Activated T-cell treated with anti-CD3 and anti-CD28 coated beads, Interleukin-2, amount 50 U/mL, for 72 hours (primary cell): ENCODE results near the gene PNPLA1. TPM values are rescaled to one million over a fixed set of nuclear protein-coding genes. Genes with fewer than 3 reads are reported as not detected.

Experiments
- ATAC-seq, 2 donors: fragments of 150-1000 bp; cut with Tn5 transposase; replicated peaks in 1 of 2; 2 replicates each; pipeline ENCODE4 v1.10.0; 2021; ENCODE audit warnings: moderate library complexity in 2 of 2, mild to moderate bottlenecking in 1 of 2
- DNase-seq, 2 donors: peaks; one replicate each; pipeline ENCODE4 v3.0.0; 2021 to 2022; ENCODE audit warnings: mixed read lengths in 1 of 2
- H3K27ac Mint-ChIP-seq: one replicate; pipeline ENCODE4 v1.8.0; 2022; ENCODE audit warnings: mild to moderate bottlenecking, moderate library complexity, mixed read lengths
- H3K27me3 Mint-ChIP-seq: one replicate; pipeline ENCODE4 v1.8.0; 2022; ENCODE audit warnings: low read depth, mixed read lengths
- H3K36me3 Mint-ChIP-seq, 2 donors: one replicate each; pipeline ENCODE4 v1.8.0; 2022; ENCODE audit warnings: mixed read lengths in 2 of 2, mild to moderate bottlenecking in 1 of 2; ENCODE audit not compliant: insufficient read depth in 2 of 2
- H3K4me1 Mint-ChIP-seq: one replicate; pipeline ENCODE4 v1.8.0; 2022; ENCODE audit warnings: low read depth, mixed read lengths
- H3K4me3 Mint-ChIP-seq, 2 donors: one replicate each; pipeline ENCODE4 v1.8.0; 2022; ENCODE audit warnings: mild to moderate bottlenecking in 2 of 2, mixed read lengths in 2 of 2, moderate library complexity in 2 of 2
- H3K9me3 Mint-ChIP-seq, 2 donors: one replicate each; pipeline ENCODE4 v1.8.0; 2022; ENCODE audit warnings: mixed read lengths in 2 of 2
- total RNA-seq, 2 donors: library from RNA; stranded (reverse); gene quantifications; one replicate each; pipeline ENCODE4 v1.2.3, GENCODE V29; 2022

PNPLA1 gene
- total RNA-seq, 2 donors from 2014 or later = not detected

DNA sequence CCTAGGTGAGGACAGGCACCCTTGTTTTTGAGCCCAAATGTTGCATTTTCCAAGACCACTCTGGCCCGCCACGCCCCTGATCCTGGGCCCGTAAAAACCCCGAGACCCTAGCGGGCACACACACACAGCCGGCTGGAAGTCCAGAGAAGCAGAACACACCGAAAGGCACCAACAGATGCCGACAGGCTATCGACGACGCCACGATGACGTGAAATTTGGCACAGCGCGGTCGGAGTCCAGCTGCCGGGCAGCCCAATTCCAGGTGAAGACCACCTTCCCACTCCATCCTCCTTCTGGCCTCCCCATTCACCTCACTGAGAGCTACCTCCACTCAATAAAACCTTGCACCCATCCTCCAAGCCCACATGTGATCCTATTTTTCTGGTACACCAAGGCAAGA, 34.0 kb upstream of the PNPLA1 start:
- DNase-seq = no peak
- ATAC-seq = no peak
- no peak overlapping the region for H3K4me3 Mint-ChIP-seq
- H3K36me3 Mint-ChIP-seq = peaks cover 0 to 2% of the 10 kb centered on the region in 2 donors
- H3K9me3 Mint-ChIP-seq = no peaks in the 10 kb centered on the region
- no peak overlapping the region for H3K27ac Mint-ChIP-seq
- no peaks in the 10 kb centered on the region for H3K27me3 Mint-ChIP-seq
- no peaks in the 10 kb centered on the region for H3K4me1 Mint-ChIP-seq

GRCh38 chr6:36239774-36240173, 30.1 kb upstream of the PNPLA1 start:
- H3K36me3 Mint-ChIP-seq = no peaks in the 10 kb centered on the region

DNA sequence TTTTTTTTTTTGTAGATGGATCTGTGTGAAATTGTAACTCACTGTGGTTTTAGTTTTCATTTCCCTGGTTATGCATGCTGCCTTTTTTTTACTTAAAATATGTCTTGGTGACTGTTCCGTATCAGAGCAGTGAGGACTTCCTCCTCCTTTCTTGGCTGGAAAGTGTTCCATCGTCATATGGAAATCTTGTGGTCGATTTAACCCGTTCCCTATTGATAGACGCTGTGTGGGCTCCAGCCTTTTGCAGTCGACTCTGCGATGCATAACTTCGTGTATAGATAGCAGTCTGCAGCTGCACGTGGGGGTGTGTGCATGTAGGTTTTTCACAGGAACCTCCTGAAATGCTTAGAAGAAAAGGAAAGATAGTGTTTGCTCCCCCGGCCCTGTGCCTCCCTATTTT, 28.1 kb upstream of the PNPLA1 start:
- DNase-seq (no peak), ATAC-seq (no peak)
- H3K27ac Mint-ChIP-seq = no peak overlapping the region
- H3K27me3 Mint-ChIP-seq = peaks cover 18% of the 10 kb centered on the region
- H3K4me3 Mint-ChIP-seq = peak overlapping the region; percentile 40 to 61
- H3K36me3 Mint-ChIP-seq = no peaks in the 10 kb centered on the region
- peaks cover 22% of the 10 kb centered on the region for H3K4me1 Mint-ChIP-seq
- peaks cover 0 to 2% of the 10 kb centered on the region in 2 donors for H3K9me3 Mint-ChIP-seq

More at GRCh38 chr6:36239774-36240173, 30.1 kb upstream of the PNPLA1 start:
- Mint-ChIP-seq H3K27me3 (peaks cover 18% of the 10 kb centered on the region), H3K9me3 (peaks cover 0 to 2% of the 10 kb centered on the region in 2 donors), H3K4me1 (peaks cover 18% of the 10 kb centered on the region), H3K27ac (no peak overlapping the region), H3K4me3 (no peak overlapping the region)
- DNase-seq (no peak), ATAC-seq (no peak)

- peaks cover 18% of the 10 kb centered on the region for H3K27me3 Mint-ChIP-seq
- H3K27ac Mint-ChIP-seq = no peak overlapping the region
- peaks cover 22% of the 10 kb centered on the region for H3K4me1 Mint-ChIP-seq
- no peak for DNase-seq
- no peak for ATAC-seq
- no peaks in the 10 kb centered on the region for H3K36me3 Mint-ChIP-seq
- H3K9me3 Mint-ChIP-seq = peaks cover 0 to 2% of the 10 kb centered on the region in 2 donors
- peak overlapping the region; percentile 40 to 61 for H3K4me3 Mint-ChIP-seq
Observed at GRCh38 chr6:36242161-36242560, 27.7 kb upstream of the PNPLA1 start.

DNA sequence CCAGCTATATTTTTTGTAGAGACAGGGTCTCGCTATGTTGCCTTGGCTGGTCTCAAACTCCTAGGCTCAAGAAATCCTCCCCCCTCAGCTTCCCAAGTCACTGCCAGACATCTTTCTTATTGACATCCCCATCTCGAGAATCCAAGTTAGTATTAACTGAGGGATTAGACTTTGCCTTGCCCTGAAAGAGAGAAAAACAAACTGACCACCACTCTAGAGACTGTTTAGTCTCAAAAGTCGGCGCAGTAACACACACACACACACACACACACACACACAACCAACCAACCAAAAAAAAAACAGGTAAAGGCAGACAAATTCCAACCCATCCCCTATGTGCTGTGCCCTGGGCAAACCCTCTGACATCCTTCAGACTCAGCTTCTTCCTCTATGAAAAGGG, 27.2 kb upstream of the PNPLA1 start:
- H3K4me1 Mint-ChIP-seq = peaks cover 22% of the 10 kb centered on the region
- H3K27me3 Mint-ChIP-seq = peaks cover 18% of the 10 kb centered on the region
- no peaks in the 10 kb centered on the region for H3K36me3 Mint-ChIP-seq
- H3K4me3 Mint-ChIP-seq = no peak overlapping the region
- H3K27ac Mint-ChIP-seq = no peak overlapping the region
- ATAC-seq (no peak), DNase-seq (no peak)
- H3K9me3 Mint-ChIP-seq = peaks cover 0 to 2% of the 10 kb centered on the region in 2 donors

- Mint-ChIP-seq H3K27ac (no peak overlapping the region), H3K27me3 (peaks cover 18% of the 10 kb centered on the region), H3K4me3 (no peak overlapping the region), H3K36me3 (no peaks in the 10 kb centered on the region), H3K4me1 (peaks cover 22% of the 10 kb centered on the region), H3K9me3 (peaks cover 0 to 2% of the 10 kb centered on the region in 2 donors)
- no peak for ATAC-seq
- DNase-seq = no peak
Observed at GRCh38 chr6:36243562-36244212, 26.2 kb upstream of the PNPLA1 start.

DNA sequence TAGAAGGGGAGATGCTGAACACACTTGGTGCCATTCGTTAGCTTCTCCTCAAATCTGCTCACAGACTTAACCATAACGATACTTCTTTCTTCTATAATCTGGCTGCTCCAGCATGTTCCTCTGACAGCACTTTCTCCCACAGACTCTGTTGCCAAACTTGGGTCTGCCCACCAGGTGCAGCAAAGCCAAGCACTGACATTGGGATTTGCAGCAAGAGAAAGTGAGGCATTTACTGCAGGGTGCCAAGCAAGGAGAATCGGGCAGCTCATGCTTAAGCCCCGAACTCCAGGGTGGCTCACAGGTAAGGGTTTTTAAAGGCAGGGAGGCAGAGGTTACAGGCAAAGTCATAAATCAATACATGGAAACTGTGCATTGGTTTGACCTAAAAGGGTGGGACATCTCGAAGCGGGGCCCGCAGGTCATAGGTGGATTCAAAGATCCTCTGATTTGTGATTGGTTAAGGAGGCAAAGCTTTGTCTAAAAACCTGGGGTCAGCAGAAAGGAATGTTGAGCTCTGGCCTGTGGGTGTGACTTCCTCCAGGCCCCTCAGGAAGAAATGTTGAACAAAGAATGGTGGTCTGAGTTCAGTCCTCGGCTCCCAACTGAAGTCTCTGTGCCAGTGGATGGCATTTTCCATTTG, 25.1 kb upstream of the PNPLA1 start:
- Mint-ChIP-seq H3K9me3 (peaks cover 0 to 2% of the 10 kb centered on the region in 2 donors), H3K27ac (no peak overlapping the region), H3K4me1 (peaks cover 22% of the 10 kb centered on the region), H3K36me3 (no peaks in the 10 kb centered on the region), H3K27me3 (peaks cover 18% of the 10 kb centered on the region), H3K4me3 (no peak overlapping the region)
- DNase-seq = no peak
- no peak for ATAC-seq

GRCh38 chr6:36245572-36246061, 24.2 kb upstream of the PNPLA1 start:
- peaks cover 18% of the 10 kb centered on the region for H3K27me3 Mint-ChIP-seq
- no peaks in the 10 kb centered on the region for H3K36me3 Mint-ChIP-seq
- peaks cover 22% of the 10 kb centered on the region for H3K4me1 Mint-ChIP-seq
- H3K4me3 Mint-ChIP-seq = no peak overlapping the region
- H3K9me3 Mint-ChIP-seq = peaks cover 0 to 2% of the 10 kb centered on the region in 2 donors
- ATAC-seq (no peak), DNase-seq (peak in 1 of 2 donors; percentile 9)
- H3K27ac Mint-ChIP-seq = no peak overlapping the region

DNA sequence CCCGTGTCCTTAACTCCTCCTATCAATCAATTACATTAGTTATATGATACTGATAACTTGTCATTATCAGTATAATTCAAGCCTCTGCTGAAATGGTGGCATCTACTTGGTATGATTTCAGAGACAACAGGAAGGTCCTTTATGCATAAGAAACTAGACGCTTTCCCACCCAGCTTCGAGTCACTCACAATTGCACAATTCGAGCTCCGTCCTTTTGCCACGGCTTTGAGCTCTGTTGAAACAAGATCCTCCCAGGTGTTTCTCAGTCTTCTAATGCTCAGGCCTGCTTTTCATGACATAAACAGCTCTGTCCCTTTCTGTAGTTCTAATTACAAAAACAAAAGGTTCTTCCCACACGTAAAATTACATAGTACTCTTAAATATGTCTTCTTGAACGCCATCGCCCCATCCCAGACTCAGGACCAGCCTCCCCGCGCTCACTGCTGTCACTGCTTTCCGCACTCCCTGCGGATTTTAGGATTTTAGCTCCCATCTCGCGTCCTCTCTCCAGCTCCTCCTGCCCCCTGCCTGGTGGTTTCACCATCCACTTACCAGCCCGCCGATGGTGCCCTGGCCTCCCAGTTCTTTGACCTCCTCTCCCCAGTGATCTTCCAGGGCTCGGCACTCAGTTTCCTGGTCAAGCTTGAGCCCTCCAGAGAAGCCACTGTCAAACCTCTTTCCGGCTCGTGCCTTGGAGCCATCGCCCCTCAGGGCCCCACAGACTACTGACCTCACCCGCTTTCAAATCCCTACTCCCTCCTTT, 23.2 kb upstream of the PNPLA1 start:
- DNase-seq = no peak
- Mint-ChIP-seq H3K4me1 (peaks cover 20% of the 10 kb centered on the region), H3K4me3 (no peak overlapping the region), H3K27me3 (peaks cover 18% of the 10 kb centered on the region), H3K36me3 (no peaks in the 10 kb centered on the region), H3K27ac (no peak overlapping the region), H3K9me3 (peaks cover 0 to 2% of the 10 kb centered on the region in 2 donors)
- ATAC-seq = no peak

DNA sequence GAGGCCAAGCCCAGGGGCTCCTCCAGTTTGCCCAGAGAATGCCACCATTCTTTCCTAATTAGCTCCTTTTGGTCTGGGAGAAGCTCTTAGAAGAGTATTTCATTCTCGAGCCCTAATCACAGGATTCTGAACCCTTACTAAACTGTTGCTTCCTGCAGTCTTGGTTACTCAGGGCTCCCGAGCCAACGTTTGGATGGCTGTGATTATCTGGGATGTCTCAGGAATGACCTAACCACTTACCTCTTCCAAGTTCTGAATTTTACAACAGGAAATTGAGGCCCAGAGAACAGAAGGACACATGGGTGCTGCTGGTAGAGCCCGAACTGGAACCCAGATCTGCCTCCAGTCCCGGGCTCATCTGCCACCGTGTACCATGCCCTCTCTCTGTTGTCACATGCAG, 22.2 kb upstream of the PNPLA1 start:
- DNase-seq = no peak
- H3K4me1 Mint-ChIP-seq = peaks cover 10% of the 10 kb centered on the region
- no peak overlapping the region for H3K27ac Mint-ChIP-seq
- H3K36me3 Mint-ChIP-seq = no peaks in the 10 kb centered on the region
- ATAC-seq = no peak
- no peak overlapping the region for H3K4me3 Mint-ChIP-seq
- peaks cover 8% of the 10 kb centered on the region for H3K27me3 Mint-ChIP-seq
- H3K9me3 Mint-ChIP-seq = peaks cover 0 to 2% of the 10 kb centered on the region in 2 donors

GRCh38 chr6:36248980-36249379, 20.9 kb upstream of the PNPLA1 start:
- H3K36me3 Mint-ChIP-seq = no peaks in the 10 kb centered on the region
- H3K4me1 Mint-ChIP-seq = peaks cover 4% of the 10 kb centered on the region
- H3K4me3 Mint-ChIP-seq = no peak overlapping the region
- H3K9me3 Mint-ChIP-seq = no peaks in the 10 kb centered on the region
- ATAC-seq (no peak), DNase-seq (no peak)
- no peak overlapping the region for H3K27ac Mint-ChIP-seq
- H3K27me3 Mint-ChIP-seq = no peaks in the 10 kb centered on the region

GRCh38 chr6:36249536-36249935, 20.3 kb upstream of the PNPLA1 start:
- H3K9me3 Mint-ChIP-seq = no peaks in the 10 kb centered on the region
- no peak overlapping the region for H3K4me3 Mint-ChIP-seq
- ATAC-seq = no peak
- no peak overlapping the region for H3K27ac Mint-ChIP-seq
- H3K27me3 Mint-ChIP-seq = no peaks in the 10 kb centered on the region
- no peak for DNase-seq
- peaks cover 4% of the 10 kb centered on the region for H3K4me1 Mint-ChIP-seq
- H3K36me3 Mint-ChIP-seq = no peaks in the 10 kb centered on the region

DNA sequence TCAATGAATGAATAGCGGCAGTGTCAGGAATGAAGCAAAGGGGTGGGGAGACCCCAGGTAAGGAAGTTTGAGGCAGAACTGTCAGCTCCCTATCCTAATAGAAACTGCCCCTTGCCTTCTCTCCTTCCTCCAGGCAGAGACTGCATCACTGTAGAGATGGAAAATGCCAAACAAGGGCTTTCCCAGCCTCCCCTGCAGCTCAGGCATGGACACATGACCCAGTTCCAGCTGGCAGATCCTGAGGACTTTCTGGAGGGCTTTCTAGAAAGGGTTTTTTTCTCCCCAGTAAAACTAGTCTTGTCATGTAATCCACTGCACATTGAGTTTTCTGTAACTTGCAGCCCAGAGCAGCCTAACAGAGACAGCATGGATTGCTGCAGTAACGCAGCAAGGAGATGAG, 17.9 kb upstream of the PNPLA1 start:
- no peak overlapping the region for H3K4me3 Mint-ChIP-seq
- H3K27ac Mint-ChIP-seq = no peak overlapping the region
- DNase-seq (no peak), ATAC-seq (no peak)
- no peaks in the 10 kb centered on the region for H3K36me3 Mint-ChIP-seq
- H3K9me3 Mint-ChIP-seq = no peaks in the 10 kb centered on the region
- H3K4me1 Mint-ChIP-seq = no peaks in the 10 kb centered on the region
- no peaks in the 10 kb centered on the region for H3K27me3 Mint-ChIP-seq
